ENCODE data around the gene SEMA5B.

DNA sequence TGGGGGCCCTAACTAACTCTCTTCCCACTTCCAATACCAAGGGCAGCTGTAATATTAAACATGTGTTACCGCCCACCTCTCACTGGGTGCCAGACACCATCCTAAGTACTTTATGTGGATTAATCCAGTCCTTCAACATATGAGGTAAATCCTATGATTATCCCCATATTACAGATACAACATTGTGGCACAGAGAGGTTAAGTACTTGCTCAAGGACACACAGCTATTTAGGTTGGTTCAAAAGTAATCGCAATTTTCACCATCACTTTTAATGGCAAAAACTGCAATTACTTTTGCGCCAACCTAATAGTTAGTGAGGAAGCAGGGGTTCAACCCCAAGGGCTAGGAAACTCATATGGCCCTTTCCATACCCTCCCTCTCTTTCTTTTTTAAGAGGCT, 100.8 kb downstream of the SEMA5B start:
- TF ChIP-seq EZH2 (IDR thresholded peaks at IDR 0.05; ENCODE audit: low read depth): no peak
- TF ChIP-seq, protein P1, sequence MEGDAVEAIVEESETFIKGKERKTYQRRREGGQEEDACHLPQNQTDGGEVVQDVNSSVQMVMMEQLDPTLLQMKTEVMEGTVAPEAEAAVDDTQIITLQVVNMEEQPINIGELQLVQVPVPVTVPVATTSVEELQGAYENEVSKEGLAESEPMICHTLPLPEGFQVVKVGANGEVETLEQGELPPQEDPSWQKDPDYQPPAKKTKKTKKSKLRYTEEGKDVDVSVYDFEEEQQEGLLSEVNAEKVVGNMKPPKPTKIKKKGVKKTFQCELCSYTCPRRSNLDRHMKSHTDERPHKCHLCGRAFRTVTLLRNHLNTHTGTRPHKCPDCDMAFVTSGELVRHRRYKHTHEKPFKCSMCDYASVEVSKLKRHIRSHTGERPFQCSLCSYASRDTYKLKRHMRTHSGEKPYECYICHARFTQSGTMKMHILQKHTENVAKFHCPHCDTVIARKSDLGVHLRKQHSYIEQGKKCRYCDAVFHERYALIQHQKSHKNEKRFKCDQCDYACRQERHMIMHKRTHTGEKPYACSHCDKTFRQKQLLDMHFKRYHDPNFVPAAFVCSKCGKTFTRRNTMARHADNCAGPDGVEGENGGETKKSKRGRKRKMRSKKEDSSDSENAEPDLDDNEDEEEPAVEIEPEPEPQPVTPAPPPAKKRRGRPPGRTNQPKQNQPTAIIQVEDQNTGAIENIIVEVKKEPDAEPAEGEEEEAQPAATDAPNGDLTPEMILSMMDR (conservative IDR thresholded peaks at IDR 0.05): no peak

Measured in PC-9 (cell line).